ENCODE results near the gene CD40LG. TPM values are rescaled to one million over a fixed set of nuclear protein-coding genes. Genes with fewer than 3 reads are reported as not detected.

CD40LG gene
- total RNA-seq, 1 experiment from 2014 or later = not detected

DNA sequence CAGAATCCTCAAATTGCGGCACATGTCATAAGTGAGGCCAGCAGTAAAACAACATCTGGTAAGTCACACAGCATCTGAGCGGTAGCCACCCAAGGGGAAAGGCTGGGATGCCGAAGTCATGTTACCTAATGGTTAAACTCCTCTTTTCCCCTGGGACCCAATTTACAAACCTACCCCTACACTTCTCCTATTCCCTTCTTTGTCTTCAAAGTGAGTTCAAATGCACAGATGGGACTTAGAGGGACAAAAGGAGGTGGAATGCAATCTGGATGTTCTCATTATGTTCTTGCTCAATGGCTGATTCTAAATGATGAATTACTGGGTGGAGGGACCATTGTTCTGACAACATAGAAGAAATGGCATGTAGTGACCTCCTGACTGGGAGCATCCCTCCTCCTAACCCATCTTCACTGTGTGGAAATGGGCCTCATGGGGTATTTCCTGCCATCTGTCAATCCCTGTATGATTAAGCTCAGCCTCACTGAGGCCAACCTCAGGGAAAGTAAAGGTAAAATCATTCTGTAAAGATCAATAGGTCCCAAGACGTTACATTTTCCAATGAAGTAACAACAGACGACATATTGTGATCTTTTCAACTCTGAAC is 8.5 kb downstream of the CD40LG start:
- no peak overlapping the region for H3K4me3 Mint-ChIP-seq
- H3K4me2 ChIP-seq (ENCODE audit: insufficient read depth, insufficient read length, low read length) = no peak overlapping the region
- no peak overlapping the region for H4K91ac ChIP-seq (ENCODE audit: insufficient read length, low read depth, low read length)
- H3K9me3 Mint-ChIP-seq = peaks cover 58 to 69% of the 10 kb centered on the region in 2 experiments
- H3K9ac ChIP-seq (ENCODE audit: extremely low read depth, insufficient read length, low read length) = no peak overlapping the region
- H3K18ac ChIP-seq (ENCODE audit: insufficient read length, low read depth, low read length) = no peak overlapping the region
- no peak overlapping the region for H4K5ac ChIP-seq (ENCODE audit: insufficient read length, low read depth, low read length)
- no peak overlapping the region for H3T11ph ChIP-seq (ENCODE audit: low read length)
- no peak overlapping the region for H3K56ac ChIP-seq (ENCODE audit: insufficient read length, low read depth, low read length)
- no peak overlapping the region for H2BK15ac ChIP-seq (ENCODE audit: low read depth, low read length)
- peaks cover 69% of the 10 kb centered on the region for H3K9me3 ChIP-seq (ENCODE audit: control insufficient read depth, low read depth, low read length)
- H3K27ac Mint-ChIP-seq = no peak overlapping the region
- peaks cover 0 to 2% (median 0%) of the 10 kb centered on the region in 3 experiments; a peak in 1 of 7 replicates for H3K36me3 Mint-ChIP-seq (ENCODE audit: insufficient read depth in 1 of 3, low read depth in 3 of 3)
- no peak overlapping the region for H2AFZ ChIP-seq (ENCODE audit: low read length)
- H2BK120ac ChIP-seq (ENCODE audit: low read depth, low read length, poor library complexity, severe bottlenecking) = no peak overlapping the region
- no peak overlapping the region for H3K4ac ChIP-seq (ENCODE audit: low read depth, low read length)
- no peaks in the 10 kb centered on the region for H4K20me1 ChIP-seq (ENCODE audit: control insufficient read depth, insufficient read depth, insufficient read length)
- peaks cover 2% of the 10 kb centered on the region; the same call in 1 of the 2 replicates for H3K27me3 Mint-ChIP-seq (ENCODE audit: low read depth)
- no peak for TF ChIP-seq CTCF (conservative IDR thresholded peaks at IDR 0.05)
- H3K27me3 ChIP-seq (ENCODE audit: insufficient read depth, low read length) = no peaks in the 10 kb centered on the region
- H3K4me1 Mint-ChIP-seq = peaks cover 3 to 5% of the 10 kb centered on the region in 2 experiments; a peak in 3 of 4 replicates
- no peak overlapping the region for H3K23ac ChIP-seq (ENCODE audit: insufficient read length, low read depth, low read length)
- WGBS (ENCODE audit: extremely low coverage, insufficient read length, low lambda C conversion rate) = no CpG with 5 or more reads among the region's 5 CpGs
- no peak for DNase-seq
- no peak overlapping the region for H2BK12ac ChIP-seq (ENCODE audit: insufficient read length, low read depth, low read length)
- H3K4me1 ChIP-seq (ENCODE audit: insufficient read depth, low read length) = no peaks in the 10 kb centered on the region
- no peak overlapping the region for H4K8ac ChIP-seq (replicated peaks; ENCODE audit: insufficient read length, low read depth, low read length)
- H3K27ac ChIP-seq (ENCODE audit: insufficient read length, low read depth, low read length) = no peak overlapping the region
- no peaks in the 10 kb centered on the region for H3K79me2 ChIP-seq (ENCODE audit: insufficient read depth, low read length)
- H2BK5ac ChIP-seq (ENCODE audit: insufficient read length, low read length) = no peak overlapping the region
- no peak overlapping the region for H2AK5ac ChIP-seq (ENCODE audit: insufficient read length, low read length)
- H3K23me2 ChIP-seq (ENCODE audit: insufficient read length, low read depth, low read length, poor library complexity, severe bottlenecking) = no peaks in the 10 kb centered on the region
- no peaks in the 10 kb centered on the region for H3K79me1 ChIP-seq (ENCODE audit: insufficient read depth, low read depth, low read length, poor library complexity, severe bottlenecking)
- no peak overlapping the region for H2BK20ac ChIP-seq (ENCODE audit: low read depth, low read length, poor library complexity, severe bottlenecking)
- no peak overlapping the region for H3K14ac ChIP-seq (ENCODE audit: insufficient read depth, low read length)

Measured in H9 (cell line).